A673 (cell line): Measurements from ENCODE around the gene LRRC72. TPM values are rescaled to one million over a fixed set of nuclear protein-coding genes. Genes with fewer than 3 reads are reported as not detected.
"Not testable (repeated sequence)": the region's sequence is repeated elsewhere in the genome, so short reads cannot be mapped to it uniquely, and the experiment has no call there.

Experiments used
- BruUV-seq: library from RNA; stranded (reverse); fragments of 400-500 nt; replicated peaks from 2 replicates; lab custom pipeline; 2021; lab: Mats Ljungman, UMichigan
- CTCF ChIA-PET: fragments of 300-600 bp; sonication (Branson Sonifier 250); formaldehyde crosslinking; loops from one replicate; lab custom pipeline; 2022; ENCODE audit warnings: antibody characterized with exemption; lab: Charles Lee
- POLR2A ChIA-PET: fragments of 300-600 bp; sonication (Branson Sonifier 250); formaldehyde crosslinking; loops from one replicate; lab custom pipeline; 2022; ENCODE audit warnings: antibody characterized with exemption; ENCODE audit not compliant: low non-redundant PET; lab: Charles Lee
- DNase-seq: peaks from one replicate; pipeline ENCODE4 v3.0.0-alpha.2; 2015; ENCODE audit warnings: low spot score
- H3K27ac ChIP-seq: fragments of 200-600 bp; sonication (generic); 2 replicates; pipeline ENCODE4 v1.5.1; 2016; ENCODE audit warnings: mixed run types, low read depth, mild to moderate bottlenecking, mixed read lengths, antibody characterized with exemption, low read length; ENCODE audit not compliant: poor library complexity, severe bottlenecking
- H3K27me3 ChIP-seq: fragments of 200-600 bp; sonication (generic); replicated peaks from 2 replicates; pipeline ENCODE4 v1.6.1; 2017; ENCODE audit warnings: mixed run types, low read depth, mild to moderate bottlenecking, mixed read lengths, antibody characterized with exemption, low read length; ENCODE audit not compliant: insufficient read depth, poor library complexity
- H3K36me3 ChIP-seq: fragments of 200-600 bp; sonication (generic); 2 replicates; pipeline ENCODE4 v1.6.1; 2016; ENCODE audit warnings: mixed run types, mild to moderate bottlenecking, mixed read lengths, antibody characterized with exemption, low read length; ENCODE audit not compliant: insufficient read depth, poor library complexity, severe bottlenecking
- H3K4me1 ChIP-seq: fragments of 200-600 bp; sonication (generic); 2 replicates; pipeline ENCODE4 v1.6.1; 2017; ENCODE audit warnings: mixed run types, mild to moderate bottlenecking, mixed read lengths, antibody characterized with exemption, low read length; ENCODE audit not compliant: insufficient read depth, poor library complexity, severe bottlenecking
- H3K4me3 ChIP-seq: fragments of 200-600 bp; sonication (generic); 2 replicates; pipeline ENCODE4 v1.5.1; 2016; ENCODE audit warnings: low read depth, mixed run types, mild to moderate bottlenecking, mixed read lengths, low read length; ENCODE audit not compliant: poor library complexity, severe bottlenecking
- H3K9me3 ChIP-seq: fragments of 200-600 bp; sonication (generic); 2 replicates; pipeline ENCODE4 v1.6.1; 2016; ENCODE audit warnings: mixed run types, low read depth, mild to moderate bottlenecking, mixed read lengths, antibody characterized with exemption, low read length; ENCODE audit not compliant: poor library complexity, severe bottlenecking
- EZH2 ChIP-seq: fragments of 200-600 bp; sonication (generic); IDR thresholded peaks from 2 replicates; pipeline ENCODE4 v1.6.1; 2017; ENCODE audit warnings: borderline replicate concordance, low read depth, mild to moderate bottlenecking, mixed read lengths, antibody characterized with exemption, low read length; ENCODE audit not compliant: poor library complexity, severe bottlenecking
- intact Hi-C: fragments of 100-400 bp; cut with micrococcal nuclease; formaldehyde crosslinking; loops from one replicate; pipeline ENCODE4 v1.10.0; 2022; ENCODE audit not compliant: unreplicated experiment
- total RNA-seq: library from RNA; stranded (reverse); gene quantifications from 2 replicates; pipeline ENCODE4 v1.2.3, GENCODE V29; 2021
- TF ChIP-seq, protein P1 (sequence below): fragments of 300-800, 200-600 bp; sonication (generic); conservative IDR thresholded peaks from 2 replicates; pipeline ENCODE4 v1.5.1; 2017; ENCODE audit warnings: low read depth, mild to moderate bottlenecking, antibody characterized with exemption, low read length, moderate library complexity, mixed read lengths

Gene LRRC72
- total RNA-seq, 1 experiment from 2014 or later = not detected

DNA sequence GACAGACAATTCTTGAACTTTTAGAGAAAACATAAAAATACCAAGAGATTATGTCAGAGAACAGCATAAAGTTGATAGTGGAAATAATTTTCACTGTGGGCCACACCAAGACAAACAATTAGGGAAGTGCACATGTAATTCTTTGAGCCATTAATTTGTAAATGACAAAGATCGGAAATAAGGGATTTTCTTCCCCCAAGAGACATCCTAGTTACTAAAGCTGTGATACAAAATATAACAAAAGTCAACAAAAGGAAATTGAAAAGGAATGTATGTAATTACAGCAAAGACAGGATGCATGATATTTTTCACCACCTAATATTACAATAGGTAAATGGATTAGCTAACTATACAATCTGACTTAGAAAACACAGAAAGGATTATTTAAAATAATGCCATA lies 12.4 kb upstream of the LRRC72 start:
- ChIA-PET CTCF (no interaction called here), POLR2A (no interaction called here)

DNA sequence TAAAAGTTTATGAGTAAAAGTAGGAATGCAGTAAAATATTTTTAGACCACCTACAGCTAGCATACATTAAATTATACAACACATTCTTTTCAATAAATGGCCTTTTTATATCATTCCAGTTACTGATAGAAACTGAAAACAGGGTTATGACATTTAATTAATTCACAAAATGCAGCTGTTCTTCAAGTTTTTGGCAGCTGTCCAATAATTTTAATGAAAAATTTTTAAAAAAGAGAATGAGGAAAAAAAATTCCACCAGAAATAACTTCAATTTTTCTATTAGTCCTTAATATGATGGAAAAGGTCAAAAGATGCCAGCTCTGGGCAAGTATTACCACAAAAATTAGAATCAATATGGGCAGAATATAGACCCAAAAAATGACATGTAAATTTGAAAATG lies 11.9 kb upstream of the LRRC72 start:
- H3K27me3 ChIP-seq = peaks cover 31% of the 10 kb centered on the region
- H3K27ac ChIP-seq = no peak overlapping the region
- no peak for DNase-seq
- no peak for TF ChIP-seq EZH2
- TF ChIP-seq, protein P1, sequence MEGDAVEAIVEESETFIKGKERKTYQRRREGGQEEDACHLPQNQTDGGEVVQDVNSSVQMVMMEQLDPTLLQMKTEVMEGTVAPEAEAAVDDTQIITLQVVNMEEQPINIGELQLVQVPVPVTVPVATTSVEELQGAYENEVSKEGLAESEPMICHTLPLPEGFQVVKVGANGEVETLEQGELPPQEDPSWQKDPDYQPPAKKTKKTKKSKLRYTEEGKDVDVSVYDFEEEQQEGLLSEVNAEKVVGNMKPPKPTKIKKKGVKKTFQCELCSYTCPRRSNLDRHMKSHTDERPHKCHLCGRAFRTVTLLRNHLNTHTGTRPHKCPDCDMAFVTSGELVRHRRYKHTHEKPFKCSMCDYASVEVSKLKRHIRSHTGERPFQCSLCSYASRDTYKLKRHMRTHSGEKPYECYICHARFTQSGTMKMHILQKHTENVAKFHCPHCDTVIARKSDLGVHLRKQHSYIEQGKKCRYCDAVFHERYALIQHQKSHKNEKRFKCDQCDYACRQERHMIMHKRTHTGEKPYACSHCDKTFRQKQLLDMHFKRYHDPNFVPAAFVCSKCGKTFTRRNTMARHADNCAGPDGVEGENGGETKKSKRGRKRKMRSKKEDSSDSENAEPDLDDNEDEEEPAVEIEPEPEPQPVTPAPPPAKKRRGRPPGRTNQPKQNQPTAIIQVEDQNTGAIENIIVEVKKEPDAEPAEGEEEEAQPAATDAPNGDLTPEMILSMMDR = no peak
- BruUV-seq = no TSS peak
- no peak overlapping the region for H3K4me3 ChIP-seq
- H3K9me3 ChIP-seq = peaks cover 3% of the 10 kb centered on the region
- intact Hi-C loops = loop anchor here (5.0 kb wide), 1 partner anchor 198 kb away; no protein-coding TSS in a partner anchor
- H3K36me3 ChIP-seq = no peaks in the 10 kb centered on the region
- peaks cover 15% of the 10 kb centered on the region for H3K4me1 ChIP-seq
- CTCF ChIA-PET = no interaction called here
- POLR2A ChIA-PET = interaction anchor here (0.7 kb wide), 1 partner anchor 196 kb away, joined by 4 read pairs; no protein-coding TSS in a partner anchor

More for the DNA sequence above, 12.4 kb upstream of the LRRC72 start:
- no TSS peak for BruUV-seq
- intact Hi-C loops = loop anchor here (5.0 kb wide), 1 partner anchor 198 kb away; no protein-coding TSS in a partner anchor
- Histone ChIP-seq H3K27ac (no peak overlapping the region), H3K36me3 (no peaks in the 10 kb centered on the region), H3K4me1 (peaks cover 15% of the 10 kb centered on the region), H3K27me3 (peaks cover 31% of the 10 kb centered on the region), H3K9me3 (no peaks in the 10 kb centered on the region), H3K4me3 (no peak overlapping the region)
- peak; percentile 96 for DNase-seq
- TF ChIP-seq, protein P1 = no peak
- TF ChIP-seq EZH2 = no peak

DNA sequence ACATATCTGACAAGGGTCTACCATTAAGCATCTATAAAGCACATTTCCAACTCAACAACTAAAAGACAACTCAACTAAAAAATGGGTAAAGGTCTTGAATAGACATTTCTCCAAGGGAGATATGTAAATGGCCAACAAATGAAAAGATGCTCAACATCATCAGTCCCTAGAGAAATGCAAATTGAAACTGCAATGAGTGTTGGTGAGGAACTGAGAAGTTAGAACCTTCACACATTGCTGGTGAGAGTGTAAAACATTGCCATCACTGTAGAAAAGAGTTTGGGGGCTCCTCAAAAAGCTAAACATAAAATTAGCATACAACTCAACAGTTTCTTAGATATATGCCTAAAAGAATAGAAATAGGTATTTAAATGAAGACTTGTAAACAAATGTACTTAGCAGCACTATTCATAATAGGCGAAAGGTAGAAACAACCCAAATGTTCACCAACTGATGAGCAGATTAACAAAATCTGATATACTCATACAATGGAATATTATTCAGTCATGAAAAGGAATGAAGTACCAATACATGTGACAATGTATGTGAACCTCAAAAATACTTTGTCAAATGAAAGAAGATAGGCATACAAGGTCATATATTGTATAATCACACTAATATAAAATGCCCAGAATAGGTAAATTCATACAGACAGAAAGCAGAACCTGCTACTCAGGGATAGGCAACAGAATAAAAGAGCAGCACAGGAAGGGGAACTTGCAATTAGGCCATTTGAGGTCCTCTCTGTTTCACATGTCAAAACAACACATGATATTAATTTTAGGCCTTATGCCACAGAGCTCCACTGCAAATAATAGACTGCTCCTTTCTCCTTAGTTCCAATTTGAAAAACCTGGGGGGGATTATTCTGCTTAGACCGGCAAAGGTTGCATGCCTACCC lies 10.6 kb upstream of the LRRC72 start:
- no TSS peak for BruUV-seq
- Histone ChIP-seq H3K27me3 (peaks cover 25% of the 10 kb centered on the region), H3K9me3 (peaks cover 3% of the 10 kb centered on the region), H3K27ac (no peak overlapping the region), H3K36me3 (no peaks in the 10 kb centered on the region), H3K4me1 (peaks cover 15% of the 10 kb centered on the region), H3K4me3 (no peak overlapping the region)
- DNase-seq = no peak
- TF ChIP-seq, protein P1 = no peak
- TF ChIP-seq EZH2 = no peak
- ChIA-PET CTCF (no interaction called here), POLR2A (interaction anchor here (0.6 kb wide), 2 partner anchors 9 to 378 kb away, joined by 3 read pairs; no protein-coding TSS in a partner anchor)
- intact Hi-C loops = no loop called here

DNA sequence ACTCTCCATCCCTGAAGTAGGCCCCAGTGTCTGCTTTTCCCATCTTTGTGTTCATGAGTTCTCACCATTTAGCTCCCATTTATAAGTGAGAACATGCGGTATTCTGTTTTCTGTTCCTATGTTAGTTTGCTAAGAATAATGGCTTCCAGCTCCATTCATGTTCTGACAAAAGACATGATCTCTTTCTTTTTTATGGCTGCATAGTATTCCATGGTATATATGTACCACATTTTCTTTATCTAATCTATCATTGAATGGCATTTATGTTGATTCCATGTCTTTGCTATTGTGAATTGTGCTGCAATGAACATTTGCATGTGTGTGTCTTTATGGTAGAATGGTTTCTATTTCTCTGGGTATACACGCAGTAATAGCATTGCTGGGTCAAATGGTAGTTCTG lies 6.6 kb upstream of the LRRC72 start:
- H3K4me1 ChIP-seq, POLR2A ChIA-PET, CTCF ChIA-PET: not testable (repeated sequence)

More for the DNA sequence above, 6.6 kb upstream of the LRRC72 start:
- H3K4me3 ChIP-seq, H3K36me3 ChIP-seq, BruUV-seq, H3K27ac ChIP-seq, intact Hi-C loops, H3K9me3 ChIP-seq, DNase-seq: not testable (repeated sequence)
- H3K27me3 ChIP-seq = peaks cover 39% of the 10 kb centered on the region
